AG09309 (cell line): ENCODE measurements around the gene AGAP3.

Experiments used
- DNase-seq: peaks from one replicate; pipeline ENCODE4 v3.0.0-alpha.2; 2010; ENCODE audit warnings: low read depth
- H3K4me3 ChIP-seq: 2 replicates; pipeline ENCODE4 v1.5.1; 2011; ENCODE audit warnings: mild to moderate bottlenecking, low read depth, low read length, moderate library complexity; ENCODE audit not compliant: control insufficient read depth
- CTCF ChIP-seq: IDR thresholded peaks from 2 replicates; pipeline ENCODE4 v1.5.1; 2011; ENCODE audit warnings: mild to moderate bottlenecking, low read depth, low read length, inconsistent platforms; ENCODE audit not compliant: insufficient read depth, control insufficient read depth; ENCODE audit errors: missing control alignments

Gene AGAP3

GRCh38 chr7:151185762-151186639 lies 99.7 kb downstream of the AGAP3 start:
- H3K4me3 ChIP-seq = no peak overlapping the region
- DNase-seq = no peak
- no peak for TF ChIP-seq CTCF

GRCh38 chr7:151186640-151187408 lies 100.5 kb downstream of the AGAP3 start, which contains the start of gene ASB10:
TSS of gene ASB10 (minus strand) at chr7:151187250. CDS start at chr7:151187130, 120 bp downstream.
- no peak for DNase-seq
- no peak for TF ChIP-seq CTCF
- H3K4me3 ChIP-seq = no peak within 1 kb of the TSS

GRCh38 chr7:151187409-151188251 lies 101.4 kb downstream of the AGAP3 start:
- H3K4me3 ChIP-seq = no peak overlapping the region
- TF ChIP-seq CTCF = no peak
- no peak for DNase-seq

GRCh38 chr7:151188252-151188542 lies 101.9 kb downstream of the AGAP3 start:
- DNase-seq = no peak
- no peak for TF ChIP-seq CTCF
- H3K4me3 ChIP-seq = no peak overlapping the region

GRCh38 chr7:151189038-151189437 lies 102.8 kb downstream of the AGAP3 start:
- DNase-seq = no peak
- no peak overlapping the region for H3K4me3 ChIP-seq
- no peak for TF ChIP-seq CTCF

GRCh38 chr7:151191544-151191943 lies 105.3 kb downstream of the AGAP3 start:
- H3K4me3 ChIP-seq = no peak overlapping the region
- no peak for DNase-seq
- no peak for TF ChIP-seq CTCF
